Psoas muscle (tissue), 8 donors: ENCODE measurements around the gene TCEA2. TPM values are rescaled to one million over a fixed set of nuclear protein-coding genes. Genes with fewer than 3 reads are reported as not detected.

ENCODE experiments used
- ATAC-seq, 4 donors: fragments of 200-7000 bp; cut with Tn5 transposase; one replicate each; pipeline ENCODE4 v1.9.1; 2020; ENCODE audit warnings: moderate library complexity in 3 of 4, mild to moderate bottlenecking in 2 of 4
- DNase-seq, 2 donors: peaks; one replicate each; pipeline ENCODE4 v3.0.0-alpha.2; 2020
- H3K27ac ChIP-seq: fragments of 200-600 bp; one replicate; pipeline ENCODE4 v1.8.0; 2022
- H3K27me3 ChIP-seq, 3 donors: fragments of 200-600 bp in 1 of 3; one replicate each; pipeline versions ENCODE4 v1.6.1 to v1.8.0; 2013 to 2022; ENCODE audit warnings: low read length in 2 of 3, mild to moderate bottlenecking in 2 of 3, moderate library complexity in 1 of 3; ENCODE audit not compliant: insufficient read depth in 3 of 3
- H3K36me3 ChIP-seq, 2 donors: fragments of 200-600 bp in 1 of 2; one replicate each; pipeline versions ENCODE4 v1.6.1 to v1.8.0; 2013 to 2022; ENCODE audit warnings: low read depth in 1 of 2, mild to moderate bottlenecking in 1 of 2, moderate library complexity in 1 of 2; ENCODE audit not compliant: insufficient read depth in 1 of 2
- H3K4me1 ChIP-seq: fragments of 200-600 bp; one replicate; pipeline ENCODE4 v1.8.0; 2022
- H3K4me3 ChIP-seq: fragments of 200-600 bp; one replicate; pipeline ENCODE4 v1.8.0; 2022; ENCODE audit warnings: mild to moderate bottlenecking
- H3K9me3 ChIP-seq: fragments of 200-600 bp; one replicate; pipeline ENCODE4 v1.8.0; 2022
- WGBS, 3 donors: extraction: QIAGEN DNeasy Blood & Tissue Kit; methylation state at CpG; one replicate each; pipeline versions ENCODE4 v1.1.6 to v1.1.7; 2013; 5-methylcytosine and 5-hydroxymethylcytosine counted together
- intact Hi-C, 2 donors: fragments of 100-400 bp; cut with DNase I; formaldehyde crosslinking; loops; one replicate each; pipeline versions ENCODE4 v1.11.0 to v1.14.2; 2022
- polyA plus RNA-seq, 3 donors: library from polyadenylated mRNA; stranded (reverse); fragments of 200-250 nt; gene quantifications; one replicate each; pipeline ENCODE4 v1.2.3, GENCODE V29; 2013
- total RNA-seq, 4 donors: library from RNA; stranded (reverse); fragmentation: NEBNext Ultra II Directional in 2 of 4; extraction: Animal tissue kit (Norgen Biotek cat#: 25700) in 2 of 4; gene quantifications; one replicate each; pipeline versions ENCODE4 v1.2.1 to v1.2.4, GENCODE V29; 2021 to 2023
- TF ChIP-seq, protein P1 (sequence below): fragments of 200-600 bp; IDR thresholded peaks from one replicate; pipeline ENCODE4 v1.8.0; 2022; ENCODE audit warnings: antibody characterized with exemption
- donor health status: healthy with polysubstance abuse.
- donor health status: DM: no; HTN: no; CAD: no; lungs with moderate emphysema.
- donor health status: Bipolar disorder and iron deficiency.
- donor health status: healthy.
- donor health status: DM: yes; HTN: yes; CAD: no.
- donor health status: DM: no; HTN: no; CAD: no.
- donor health status: DM: no; HTN: no; CAD: no.
- donor health status: DM: yes; HTN: yes; CAD: no.

The TCEA2 gene
- total and polyA plus RNA-seq, 7 donors, result 15.1 to 43.4 (median 30.2) TPM

- 1 to 3% (median 1%) methylated on average over 21 to 73 of the region's 73 CpGs for WGBS, 3 donors
- DNase-seq, result peak; percentile 81 to 85
- TF ChIP-seq, protein P1, sequence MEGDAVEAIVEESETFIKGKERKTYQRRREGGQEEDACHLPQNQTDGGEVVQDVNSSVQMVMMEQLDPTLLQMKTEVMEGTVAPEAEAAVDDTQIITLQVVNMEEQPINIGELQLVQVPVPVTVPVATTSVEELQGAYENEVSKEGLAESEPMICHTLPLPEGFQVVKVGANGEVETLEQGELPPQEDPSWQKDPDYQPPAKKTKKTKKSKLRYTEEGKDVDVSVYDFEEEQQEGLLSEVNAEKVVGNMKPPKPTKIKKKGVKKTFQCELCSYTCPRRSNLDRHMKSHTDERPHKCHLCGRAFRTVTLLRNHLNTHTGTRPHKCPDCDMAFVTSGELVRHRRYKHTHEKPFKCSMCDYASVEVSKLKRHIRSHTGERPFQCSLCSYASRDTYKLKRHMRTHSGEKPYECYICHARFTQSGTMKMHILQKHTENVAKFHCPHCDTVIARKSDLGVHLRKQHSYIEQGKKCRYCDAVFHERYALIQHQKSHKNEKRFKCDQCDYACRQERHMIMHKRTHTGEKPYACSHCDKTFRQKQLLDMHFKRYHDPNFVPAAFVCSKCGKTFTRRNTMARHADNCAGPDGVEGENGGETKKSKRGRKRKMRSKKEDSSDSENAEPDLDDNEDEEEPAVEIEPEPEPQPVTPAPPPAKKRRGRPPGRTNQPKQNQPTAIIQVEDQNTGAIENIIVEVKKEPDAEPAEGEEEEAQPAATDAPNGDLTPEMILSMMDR, result no peak
- intact Hi-C loops, result no loop called here
- ATAC-seq, result peak; percentile 51 to 73 (median 60)
- H3K27ac ChIP-seq, result peak within 1 kb of the TSS; percentile 53
- H3K4me1 ChIP-seq, result peaks cover 20% of the 10 kb centered on the region
- peak within 1 kb of the TSS; percentile 76 for H3K4me3 ChIP-seq
- H3K27me3 ChIP-seq, result peaks cover 0 to 21% (median 3%) of the 10 kb centered on the region in 3 donors
- no peaks in the 10 kb centered on the region for H3K9me3 ChIP-seq
- H3K36me3 ChIP-seq, result no peaks in the 10 kb centered on the region
Measured at GRCh38 chr20:64079273-64080012, 16.4 kb downstream of the TCEA2 start, which contains the start of gene RGS19. Gene RGS19, minus strand, starts transcription at chr20:64079518. Its CDS starts 2,632 bp downstream, at chr20:64076886.

GRCh38 chr20:64080013-64080812 is 17.2 kb downstream of the TCEA2 start, which contains the start of gene OPRL1:
Gene OPRL1, plus strand, starts transcription at chr20:64080082. Its CDS starts 12,639 bp downstream, at chr20:64092721.
- TF ChIP-seq, protein P1, result no peak
- peaks cover 20% of the 10 kb centered on the region for H3K4me1 ChIP-seq
- peak within 1 kb of the TSS; percentile 76 for H3K4me3 ChIP-seq
- DNase-seq (peak in 1 of 2 donors; percentile 62), ATAC-seq (peak; percentile 4 to 53 (median 22))
- no peaks in the 10 kb centered on the region for H3K9me3 ChIP-seq
- peaks cover 0 to 28% (median 9%) of the 10 kb centered on the region in 3 donors for H3K27me3 ChIP-seq
- H3K27ac ChIP-seq, result peak within 1 kb of the TSS; percentile 53
- intact Hi-C loops, result no loop called here
- no peaks in the 10 kb centered on the region for H3K36me3 ChIP-seq
- WGBS, 3 donors, result 7 to 16% (median 9%) methylated on average over 35 to 58 of the region's 62 CpGs

GRCh38 chr20:64080813-64081623 is 18.0 kb downstream of the TCEA2 start:
- WGBS, 3 donors, result 82 to 85% (median 84%) methylated on average over 16 to 17 of the region's 17 CpGs
- DNase-seq (no peak), ATAC-seq (no peak)
- Histone ChIP-seq H3K4me1 (peaks cover 20% of the 10 kb centered on the region), H3K9me3 (no peaks in the 10 kb centered on the region), H3K27me3 (peaks cover 0 to 36% (median 10%) of the 10 kb centered on the region in 3 donors), H3K4me3 (no peak overlapping the region), H3K27ac (no peak overlapping the region), H3K36me3 (no peaks in the 10 kb centered on the region)
- intact Hi-C loops, result no loop called here
- TF ChIP-seq, protein P1, result no peak

DNA sequence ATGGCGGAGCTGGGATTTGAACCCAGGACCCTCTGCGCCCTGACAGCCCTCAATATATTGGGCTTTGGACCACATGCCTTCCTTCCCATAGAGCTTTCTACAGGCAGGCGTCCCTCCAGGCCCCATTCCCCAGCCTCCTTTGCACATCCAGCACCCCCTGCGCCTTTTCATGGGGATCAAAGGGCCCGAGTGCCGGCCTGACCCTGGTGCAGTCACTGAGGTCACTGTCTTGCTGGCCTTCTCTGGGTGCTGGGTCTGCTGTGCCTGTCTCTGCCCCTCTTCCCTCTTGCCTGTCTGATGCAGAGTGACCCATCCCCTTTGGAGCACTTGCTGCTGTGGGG is 18.6 kb downstream of the TCEA2 start:
- H3K4me3 ChIP-seq, result no peak overlapping the region
- WGBS, 3 donors, result 83 to 87% (median 83%) methylated on average over 6 of the region's 6 CpGs
- no peaks in the 10 kb centered on the region for H3K36me3 ChIP-seq
- TF ChIP-seq, protein P1, result no peak
- H3K9me3 ChIP-seq, result no peaks in the 10 kb centered on the region
- intact Hi-C loops, result no loop called here
- H3K4me1 ChIP-seq, result peaks cover 20% of the 10 kb centered on the region
- DNase-seq, result no peak
- ATAC-seq, result no peak
- no peak overlapping the region for H3K27ac ChIP-seq
- H3K27me3 ChIP-seq, result peaks cover 0 to 42% (median 10%) of the 10 kb centered on the region in 3 donors
